ENCODE results near the gene CREB3L1. TPM values are rescaled to one million over a fixed set of nuclear protein-coding genes. Genes with fewer than 3 reads are reported as not detected.

The CREB3L1 gene
- total and polyA plus RNA-seq, 2 experiments from 2014 or later, result 8.5 to 10.4 TPM

GRCh38 chr11:46239801-46240061, 37.7 kb upstream of the CREB3L1 start (continued):
- no peak for TF ChIP-seq ZNF462 (CRISPR knock-in tag; IDR thresholded peaks at IDR 0.05)

GRCh38 chr11:46240371-46240770, 37.1 kb upstream of the CREB3L1 start:
- Histone ChIP-seq H3K27ac (ENCODE audit: low read depth) (0 out of 2 replicates have a peak overlapping the region, but pooled peaks have one; percentile 24), H3K27me3 (ENCODE audit: insufficient read depth) (peaks cover 32% of the 10 kb centered on the region), H3K79me2 (replicated peaks; ENCODE audit: insufficient read depth) (no peaks in the 10 kb centered on the region), H4K20me1 (replicated peaks; ENCODE audit: insufficient read depth) (no peaks in the 10 kb centered on the region), H3F3A (replicated peaks; ENCODE audit: low read depth) (peaks cover 25% of the 10 kb centered on the region), H3K4me1 (ENCODE audit: insufficient read depth) (peaks cover 39% of the 10 kb centered on the region), H3K9me2 (ENCODE audit: insufficient read depth) (peaks cover 10% of the 10 kb centered on the region; the same call in 1 of the 2 replicates), H2AFZ (no peak overlapping the region), H3K4me3 (no peak overlapping the region), H3K4me2 (no peak overlapping the region), H3K36me3 (ENCODE audit: insufficient read depth) (no peaks in the 10 kb centered on the region)
- no peak overlapping the region for H3K27ac Mint-ChIP-seq
- peaks cover under 1% of the 10 kb centered on the region; the same call in 1 of the 3 replicates for H3K9me3 Mint-ChIP-seq
- TF ChIP-seq NANOG (IDR thresholded peaks at IDR 0.05; ENCODE audit: borderline replicate concordance) (no peak), ZNF114 (CRISPR knock-in tag; IDR thresholded peaks at IDR 0.05) (no peak), EZH2phosphoT487 (IDR thresholded peaks at IDR 0.05; ENCODE audit: unreplicated experiment) (no peak)
- no peak for DNase-seq (ENCODE audit: low spot score)
- no peaks in the 10 kb centered on the region; the same call in 2 of the 3 replicates for H3K36me3 Mint-ChIP-seq (ENCODE audit: low read depth)
- H3K4me1 Mint-ChIP-seq, result peaks cover 49% of the 10 kb centered on the region
- peaks cover 33% of the 10 kb centered on the region for H3K27me3 Mint-ChIP-seq (ENCODE audit: insufficient read depth, low read depth, poor library complexity)
- no peak overlapping the region for H3K4me3 Mint-ChIP-seq
- no peak for ATAC-seq

GRCh38 chr11:46240861-46241260, 36.6 kb upstream of the CREB3L1 start:
- Mint-ChIP-seq H3K9me3 (no peaks in the 10 kb centered on the region), H3K4me3 (no peak overlapping the region), H3K36me3 (ENCODE audit: low read depth) (no peaks in the 10 kb centered on the region; the same call in 2 of the 3 replicates), H3K27me3 (ENCODE audit: insufficient read depth, low read depth, poor library complexity) (peaks cover 36% of the 10 kb centered on the region), H3K27ac (no peak overlapping the region), H3K4me1 (peaks cover 49% of the 10 kb centered on the region)
- H3K79me2 ChIP-seq (replicated peaks; ENCODE audit: insufficient read depth), result no peaks in the 10 kb centered on the region
- H3K4me1 ChIP-seq (ENCODE audit: insufficient read depth), result peaks cover 39% of the 10 kb centered on the region
- ATAC-seq (no peak), DNase-seq (ENCODE audit: low spot score) (no peak)
- peaks cover 10% of the 10 kb centered on the region; the same call in 1 of the 2 replicates for H3K9me2 ChIP-seq (ENCODE audit: insufficient read depth)
- H4K20me1 ChIP-seq (replicated peaks; ENCODE audit: insufficient read depth), result no peaks in the 10 kb centered on the region
- H2AFZ ChIP-seq, result no peak overlapping the region
- H3K27ac ChIP-seq (ENCODE audit: low read depth), result no peak overlapping the region
- H3K4me3 ChIP-seq, result no peak overlapping the region
- peaks cover 25% of the 10 kb centered on the region for H3F3A ChIP-seq (replicated peaks; ENCODE audit: low read depth)
- H3K36me3 ChIP-seq (ENCODE audit: insufficient read depth), result no peaks in the 10 kb centered on the region
- peaks cover 28% of the 10 kb centered on the region for H3K27me3 ChIP-seq (ENCODE audit: insufficient read depth)
- H3K4me2 ChIP-seq, result no peak overlapping the region
- no peak for TF ChIP-seq EZH2phosphoT487 (IDR thresholded peaks at IDR 0.05; ENCODE audit: unreplicated experiment)

All from GM23338 (cell line).